ENCODE data around the gene DNAJC7. TPM values are rescaled to one million over a fixed set of nuclear protein-coding genes. Genes with fewer than 3 reads are reported as not detected.

Gene DNAJC7
- total RNA-seq, 1 donor from 2014 or later: 47.7 TPM

DNA sequence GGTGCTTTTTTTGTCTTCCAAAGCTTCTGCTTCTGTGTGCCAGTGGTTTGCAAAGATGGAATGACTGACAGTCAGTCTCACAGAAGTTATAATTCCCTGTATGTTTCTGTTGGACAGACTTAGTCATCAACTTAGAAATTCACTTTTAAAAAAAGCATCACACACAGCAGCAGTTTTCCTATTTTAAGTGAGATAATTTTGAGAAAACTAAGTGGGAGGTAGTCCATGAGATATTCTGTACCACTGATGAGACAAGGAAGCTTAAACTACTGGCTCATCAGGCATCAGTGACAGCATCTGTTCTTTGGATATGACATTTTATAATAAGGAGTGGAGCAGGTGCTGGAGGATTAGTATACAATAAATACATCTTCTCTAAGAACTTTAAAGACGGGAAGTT lies 30.6 kb downstream of the DNAJC7 start:
- no peak for DNase-seq (ENCODE audit: low read depth)
- FAIRE-seq: no peak
- TF ChIP-seq, protein P1, sequence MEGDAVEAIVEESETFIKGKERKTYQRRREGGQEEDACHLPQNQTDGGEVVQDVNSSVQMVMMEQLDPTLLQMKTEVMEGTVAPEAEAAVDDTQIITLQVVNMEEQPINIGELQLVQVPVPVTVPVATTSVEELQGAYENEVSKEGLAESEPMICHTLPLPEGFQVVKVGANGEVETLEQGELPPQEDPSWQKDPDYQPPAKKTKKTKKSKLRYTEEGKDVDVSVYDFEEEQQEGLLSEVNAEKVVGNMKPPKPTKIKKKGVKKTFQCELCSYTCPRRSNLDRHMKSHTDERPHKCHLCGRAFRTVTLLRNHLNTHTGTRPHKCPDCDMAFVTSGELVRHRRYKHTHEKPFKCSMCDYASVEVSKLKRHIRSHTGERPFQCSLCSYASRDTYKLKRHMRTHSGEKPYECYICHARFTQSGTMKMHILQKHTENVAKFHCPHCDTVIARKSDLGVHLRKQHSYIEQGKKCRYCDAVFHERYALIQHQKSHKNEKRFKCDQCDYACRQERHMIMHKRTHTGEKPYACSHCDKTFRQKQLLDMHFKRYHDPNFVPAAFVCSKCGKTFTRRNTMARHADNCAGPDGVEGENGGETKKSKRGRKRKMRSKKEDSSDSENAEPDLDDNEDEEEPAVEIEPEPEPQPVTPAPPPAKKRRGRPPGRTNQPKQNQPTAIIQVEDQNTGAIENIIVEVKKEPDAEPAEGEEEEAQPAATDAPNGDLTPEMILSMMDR (IDR thresholded peaks at IDR 0.05; ENCODE audit: insufficient read depth, low read length, severe bottlenecking): no peak
- Histone ChIP-seq H3K36me3 (ENCODE audit: control insufficient read depth, insufficient read depth, low read length) (peaks cover 26% of the 10 kb centered on the region), H3K27me3 (ENCODE audit: control insufficient read depth, insufficient read depth, low read length) (no peaks in the 10 kb centered on the region), H3K4me3 (ENCODE audit: low read depth, low read length) (no peak overlapping the region)

DNA sequence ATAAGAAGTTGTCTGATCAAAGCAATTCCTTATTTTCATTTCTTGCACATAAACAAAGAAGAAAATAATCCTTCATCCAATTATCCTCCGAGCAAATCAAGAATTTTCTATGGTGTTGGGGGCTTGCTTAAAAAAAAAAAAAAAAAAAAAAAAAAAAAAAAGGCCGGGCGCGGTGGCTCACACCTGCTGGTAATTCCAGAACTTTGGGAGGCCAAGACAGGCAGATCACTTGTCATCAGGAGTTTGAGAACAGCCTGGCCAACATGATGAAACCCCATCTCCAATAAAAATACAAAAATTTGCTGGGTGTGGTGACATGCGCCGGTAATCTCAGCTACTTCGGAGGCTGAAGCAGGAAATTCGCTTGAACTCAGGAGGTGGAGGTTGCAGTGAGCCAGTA lies 31.3 kb downstream of the DNAJC7 start:
- peaks cover 27% of the 10 kb centered on the region for H3K36me3 ChIP-seq (ENCODE audit: control insufficient read depth, insufficient read depth, low read length)
- TF ChIP-seq, protein P1 (IDR thresholded peaks at IDR 0.05; ENCODE audit: insufficient read depth, low read length, severe bottlenecking): no peak
- FAIRE-seq (no peak), DNase-seq (ENCODE audit: low read depth) (no peak)
- H3K27me3 ChIP-seq (ENCODE audit: control insufficient read depth, insufficient read depth, low read length): no peaks in the 10 kb centered on the region
- H3K4me3 ChIP-seq (ENCODE audit: low read depth, low read length): no peak overlapping the region

DNA sequence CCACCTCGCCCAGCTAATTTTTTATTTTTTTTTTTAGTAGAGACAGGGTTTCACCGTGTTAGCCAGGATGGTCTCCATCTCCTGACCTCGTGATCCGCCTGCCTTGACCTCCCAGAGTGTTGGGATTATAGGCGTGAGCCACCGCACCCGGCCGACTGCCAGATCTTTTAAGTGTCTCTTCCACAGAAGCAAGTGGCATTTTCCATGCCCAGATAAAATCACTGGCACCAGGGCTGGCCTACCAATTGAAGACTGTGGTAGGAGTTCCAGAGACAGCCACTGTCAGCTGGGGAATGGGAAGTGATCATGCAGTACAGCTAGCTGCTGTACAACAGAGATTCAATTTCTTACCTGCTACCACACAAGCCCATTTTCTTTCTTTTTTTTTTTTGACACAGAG lies 32.8 kb downstream of the DNAJC7 start:
- Histone ChIP-seq H3K36me3 (ENCODE audit: control insufficient read depth, insufficient read depth, low read length) (peaks cover 21% of the 10 kb centered on the region), H3K4me3 (ENCODE audit: low read depth, low read length) (no peak overlapping the region), H3K27me3 (ENCODE audit: control insufficient read depth, insufficient read depth, low read length) (no peaks in the 10 kb centered on the region)
- TF ChIP-seq, protein P1 (IDR thresholded peaks at IDR 0.05; ENCODE audit: insufficient read depth, low read length, severe bottlenecking): no peak
- DNase-seq (ENCODE audit: low read depth) (no peak), FAIRE-seq (no peak)

DNA sequence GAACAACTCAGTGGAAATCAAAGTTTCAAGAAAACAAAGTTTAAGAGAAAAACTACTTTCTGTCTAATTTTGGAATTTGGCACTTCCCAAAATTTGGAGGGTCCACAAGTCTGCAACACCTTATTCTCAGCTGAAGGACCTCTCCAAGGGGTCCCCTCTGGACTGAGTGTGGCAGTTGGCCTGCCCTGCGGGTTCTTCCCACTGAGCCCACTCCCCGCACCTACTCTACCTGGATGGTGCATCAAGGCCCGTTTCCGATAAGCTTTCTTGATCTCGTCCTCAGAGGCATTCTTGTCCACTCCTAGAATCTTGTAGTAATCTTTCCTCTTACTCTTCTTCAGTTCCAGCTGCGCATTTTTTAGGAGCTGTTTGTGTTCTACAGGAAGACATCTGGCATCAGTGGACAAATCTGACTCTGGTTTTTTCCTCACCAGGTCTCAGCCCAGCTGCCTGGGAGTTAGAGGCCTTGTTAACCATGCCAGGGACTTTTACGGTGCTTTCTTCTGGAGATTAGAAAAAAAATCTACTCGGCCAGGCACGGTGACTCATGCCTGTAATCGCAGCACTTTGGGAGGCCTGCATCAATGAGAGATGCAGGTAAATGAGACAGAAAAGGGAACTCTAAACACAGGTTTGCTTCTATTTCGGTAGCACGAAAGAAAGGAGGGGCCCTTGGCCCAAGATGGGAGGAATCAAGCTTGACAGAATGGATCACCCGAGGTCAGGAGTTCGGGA lies 35.0 kb downstream of the DNAJC7 start:
- TF ChIP-seq, protein P1 (IDR thresholded peaks at IDR 0.05; ENCODE audit: insufficient read depth, low read length, severe bottlenecking): no peak
- DNase-seq (ENCODE audit: low read depth) (no peak), FAIRE-seq (no peak)
- Histone ChIP-seq H3K27me3 (ENCODE audit: control insufficient read depth, insufficient read depth, low read length) (no peaks in the 10 kb centered on the region), H3K4me3 (ENCODE audit: low read depth, low read length) (no peak overlapping the region), H3K36me3 (ENCODE audit: control insufficient read depth, insufficient read depth, low read length) (peaks cover 21% of the 10 kb centered on the region)

DNA sequence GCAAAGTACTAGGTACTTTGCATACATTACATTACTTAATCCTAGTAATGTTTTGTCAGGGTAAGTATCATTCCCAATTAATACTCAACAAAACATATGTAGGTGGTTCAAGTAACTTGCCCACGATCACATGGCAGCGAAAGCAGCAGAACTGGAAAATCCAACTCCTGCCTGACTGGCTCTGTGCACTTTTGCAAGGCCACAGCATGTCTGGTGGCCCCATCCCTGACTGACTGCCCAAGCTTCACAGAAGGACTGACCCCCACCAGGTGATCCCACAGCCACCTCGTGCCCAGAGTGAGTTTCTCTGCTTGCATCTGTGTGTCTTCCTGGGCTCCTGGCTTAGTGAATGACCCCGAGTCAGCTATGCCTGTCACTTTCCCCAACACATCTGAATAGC lies 39.2 kb downstream of the DNAJC7 start:
- no peaks in the 10 kb centered on the region for H3K27me3 ChIP-seq (ENCODE audit: control insufficient read depth, insufficient read depth, low read length)
- no peak overlapping the region for H3K4me3 ChIP-seq (ENCODE audit: low read depth, low read length)
- FAIRE-seq (no peak), DNase-seq (ENCODE audit: low read depth) (peak; percentile 34)
- TF ChIP-seq, protein P1 (IDR thresholded peaks at IDR 0.05; ENCODE audit: insufficient read depth, low read length, severe bottlenecking): no peak
- H3K36me3 ChIP-seq (ENCODE audit: control insufficient read depth, insufficient read depth, low read length): peaks cover 40% of the 10 kb centered on the region

Measured in bronchial epithelial cell (primary cell).